ENCODE measurements around the gene UGT1A10.

GRCh38 chr2:233711312-233712008 is 75.2 kb downstream of the UGT1A10 start:
- TF ChIP-seq, protein P1, sequence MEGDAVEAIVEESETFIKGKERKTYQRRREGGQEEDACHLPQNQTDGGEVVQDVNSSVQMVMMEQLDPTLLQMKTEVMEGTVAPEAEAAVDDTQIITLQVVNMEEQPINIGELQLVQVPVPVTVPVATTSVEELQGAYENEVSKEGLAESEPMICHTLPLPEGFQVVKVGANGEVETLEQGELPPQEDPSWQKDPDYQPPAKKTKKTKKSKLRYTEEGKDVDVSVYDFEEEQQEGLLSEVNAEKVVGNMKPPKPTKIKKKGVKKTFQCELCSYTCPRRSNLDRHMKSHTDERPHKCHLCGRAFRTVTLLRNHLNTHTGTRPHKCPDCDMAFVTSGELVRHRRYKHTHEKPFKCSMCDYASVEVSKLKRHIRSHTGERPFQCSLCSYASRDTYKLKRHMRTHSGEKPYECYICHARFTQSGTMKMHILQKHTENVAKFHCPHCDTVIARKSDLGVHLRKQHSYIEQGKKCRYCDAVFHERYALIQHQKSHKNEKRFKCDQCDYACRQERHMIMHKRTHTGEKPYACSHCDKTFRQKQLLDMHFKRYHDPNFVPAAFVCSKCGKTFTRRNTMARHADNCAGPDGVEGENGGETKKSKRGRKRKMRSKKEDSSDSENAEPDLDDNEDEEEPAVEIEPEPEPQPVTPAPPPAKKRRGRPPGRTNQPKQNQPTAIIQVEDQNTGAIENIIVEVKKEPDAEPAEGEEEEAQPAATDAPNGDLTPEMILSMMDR (IDR thresholded peaks at IDR 0.05), result peak; percentile 88
- no peak for TF ChIP-seq EZH2 (IDR thresholded peaks at IDR 0.05; ENCODE audit: borderline replicate concordance, insufficient read depth, low read depth, low read length, poor library complexity, severe bottlenecking)
